ENCODE data around the gene FOCAD. TPM values are rescaled to one million over a fixed set of nuclear protein-coding genes. Genes with fewer than 3 reads are reported as not detected.

The FOCAD gene
- total RNA-seq, 1 experiment from 2014 or later, result 40.7 TPM

- ChIA-PET CTCF (no interaction called here), POLR2A (no interaction called here), RAD21 (ENCODE audit: low non-redundant PET in 1 of 2, low total read pairs in 2 of 2, uncharacterized antibody in 2 of 2, unreplicated experiment in 2 of 2) (no interaction called here)
- H3K27ac ChIP-seq (ENCODE audit: low read depth, low read length), result no peak overlapping the region
- BruUV-seq (replicated peaks), result no TSS peak
- intact Hi-C loops (cut with micrococcal nuclease), result no loop called here
- peaks cover 4 to 12% of the 10 kb centered on the region in 2 experiments; a peak in 3 of 4 replicates for H3K4me1 ChIP-seq (ENCODE audit: control insufficient read depth in 1 of 2, insufficient read depth in 2 of 2, low read length in 2 of 2)
- H3K9me3 ChIP-seq (ENCODE audit: control insufficient read depth in 1 of 2, insufficient read depth in 1 of 2, low read depth in 1 of 2, low read length in 2 of 2), result no peaks in the 10 kb centered on the region
- H3K36me3 ChIP-seq (ENCODE audit: control insufficient read depth in 1 of 2, insufficient read depth in 2 of 2, low read length in 2 of 2), result no peaks in the 10 kb centered on the region
- no peaks in the 10 kb centered on the region for H3K79me2 ChIP-seq (ENCODE audit: insufficient read depth, low read length)
- ATAC-seq (no peak), DNase-seq (ENCODE audit: low read depth, low spot score) (no peak)
- H3K4me2 ChIP-seq (ENCODE audit: low read length), result no peak overlapping the region
- H4K20me1 ChIP-seq (ENCODE audit: insufficient read depth), result no peaks in the 10 kb centered on the region
- H3K9ac ChIP-seq (ENCODE audit: low read length), result no peak overlapping the region
- H3K4me3 ChIP-seq (replicated peaks in 1 of 2; ENCODE audit: low read depth in 1 of 2, low read length in 2 of 2), result no peak overlapping the region
- no peak for TF ChIP-seq EGR1 (IDR thresholded peaks at IDR 0.05; ENCODE audit: low read depth)
- no peak for TF ChIP-seq EZH2 (IDR thresholded peaks at IDR 0.05)
- no peaks in the 10 kb centered on the region for H3K27me3 ChIP-seq (ENCODE audit: insufficient read depth, low read length)
- no peaks in the 10 kb centered on the region for H3K9me2 ChIP-seq (ENCODE audit: insufficient read depth)
- H2AFZ ChIP-seq (ENCODE audit: low read depth, low read length, poor library complexity, severe bottlenecking), result no peak overlapping the region
Observed at GRCh38 chr9:20749496-20750198, 65.6 kb downstream of the FOCAD start.

GRCh38 chr9:20753761-20754160, 69.7 kb downstream of the FOCAD start:
- TF ChIP-seq SP1 (IDR thresholded peaks at IDR 0.05; ENCODE audit: low read depth), result no peak
- TF ChIP-seq ZBTB33 (IDR thresholded peaks at IDR 0.05; ENCODE audit: extremely low read depth, insufficient replicate concordance, low read length), result no peak
- no peak for TF ChIP-seq CTCF (IDR thresholded peaks at IDR 0.05 in 2 of 3, conservative IDR thresholded peaks at IDR 0.05 in 1 of 3; ENCODE audit: borderline replicate concordance in 1 of 3, insufficient read depth in 1 of 3, low read depth in 2 of 3, low read length in 2 of 3)
- no peak for TF ChIP-seq EZH2phosphoT487 (IDR thresholded peaks at IDR 0.05; ENCODE audit: borderline replicate concordance)
- TF ChIP-seq REST (IDR thresholded peaks at IDR 0.05; ENCODE audit: low read depth), result no peak
- no peak for TF ChIP-seq POLR2AphosphoS5 (IDR thresholded peaks at IDR 0.05; ENCODE audit: low read depth, low read length)
- TF ChIP-seq ZNF274 (IDR thresholded peaks at IDR 0.05; ENCODE audit: low read depth, low read length), result no peak
- TF ChIP-seq SRF (IDR thresholded peaks at IDR 0.05; ENCODE audit: low read depth), result no peak
- no peak for TF ChIP-seq JUND (IDR thresholded peaks at IDR 0.05)
- TF ChIP-seq FOSL1 (IDR thresholded peaks at IDR 0.05; ENCODE audit: low read depth), result no peak
- intact Hi-C loops (cut with micrococcal nuclease), result no loop called here
- BruUV-seq (replicated peaks), result no TSS peak
- Histone ChIP-seq H3K4me1 (ENCODE audit: control insufficient read depth in 1 of 2, insufficient read depth in 2 of 2, low read length in 2 of 2) (peaks cover 20 to 28% of the 10 kb centered on the region in 2 experiments), H3K4me3 (replicated peaks in 1 of 2; ENCODE audit: low read depth in 1 of 2, low read length in 2 of 2) (no peak overlapping the region), H3K4me2 (ENCODE audit: low read length) (peak overlapping the region; percentile 44), H3K9me2 (ENCODE audit: insufficient read depth) (no peaks in the 10 kb centered on the region), H3K79me2 (ENCODE audit: insufficient read depth, low read length) (no peaks in the 10 kb centered on the region), H3K27me3 (ENCODE audit: insufficient read depth, low read length) (no peaks in the 10 kb centered on the region), H3K27ac (ENCODE audit: low read depth, low read length) (no peak overlapping the region), H3K9ac (ENCODE audit: low read length) (no peak overlapping the region), H3K36me3 (ENCODE audit: control insufficient read depth in 1 of 2, insufficient read depth in 2 of 2, low read length in 2 of 2) (no peaks in the 10 kb centered on the region), H3K9me3 (ENCODE audit: control insufficient read depth in 1 of 2, insufficient read depth in 1 of 2, low read depth in 1 of 2, low read length in 2 of 2) (no peaks in the 10 kb centered on the region), H2AFZ (ENCODE audit: low read depth, low read length, poor library complexity, severe bottlenecking) (no peak overlapping the region), H4K20me1 (ENCODE audit: insufficient read depth) (peaks cover 4% of the 10 kb centered on the region; the same call in 1 of the 2 replicates)
- DNase-seq (ENCODE audit: low read depth, low spot score), result no peak
- ChIA-PET CTCF (no interaction called here), POLR2A (no interaction called here), RAD21 (ENCODE audit: low non-redundant PET in 1 of 2, low total read pairs in 2 of 2, uncharacterized antibody in 2 of 2, unreplicated experiment in 2 of 2) (no interaction called here)
- no peak for ATAC-seq

Data from HCT116 (cell line).